GM18951 (cell line): ENCODE measurements around the gene GNMT.
A peak's percentile ranks its signal among the peaks of the same experiment; 100 is the strongest.

Experiments
- POLR2A ChIP-seq: IDR thresholded peaks from 4 replicates; pipeline ENCODE4 v1.6.1; 2011; ENCODE audit warnings: mild to moderate bottlenecking; ENCODE audit not compliant: insufficient read length, insufficient read depth; ENCODE audit errors: extremely low read depth
- in situ Hi-C: fragments of 300-500 bp; cut with MboI; formaldehyde crosslinking; loops from one replicate; pipeline ENCODE4 v1.12.0; 2022; ENCODE audit warnings: low sequenced_read_pairs, mixed read lengths, inconsistent platforms; ENCODE audit not compliant: unreplicated experiment

Gene GNMT

DNA sequence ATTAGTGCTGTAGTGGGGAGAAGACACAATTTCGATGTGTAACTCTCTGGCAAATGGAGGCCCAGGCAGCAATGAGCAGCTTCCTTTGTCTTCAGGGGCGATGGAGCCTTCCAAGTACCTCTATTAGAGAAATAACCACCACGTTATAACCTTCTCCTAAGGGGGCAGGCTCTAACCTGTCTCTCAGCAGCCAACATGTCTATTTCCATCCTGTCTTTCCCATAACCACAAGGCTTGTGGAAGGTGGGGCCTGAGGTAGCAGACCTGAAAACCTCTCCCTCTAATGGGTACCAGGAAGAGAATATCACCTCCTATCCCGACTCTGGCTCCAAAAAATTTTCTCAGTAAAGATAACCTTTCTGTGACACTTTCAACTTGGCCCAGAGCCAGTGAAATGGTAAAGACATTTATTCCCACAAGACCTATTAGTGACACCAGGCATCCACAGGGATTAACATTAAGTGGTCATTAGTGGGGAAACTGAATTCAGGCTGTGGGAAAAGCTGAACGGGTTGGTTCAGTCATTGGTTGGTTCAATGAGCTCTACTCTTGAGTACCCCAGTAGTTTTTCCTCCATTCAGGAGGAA is 14.5 kb downstream of the GNMT start:
- in situ Hi-C loops: no loop called here
- no peak for TF ChIP-seq POLR2A

DNA sequence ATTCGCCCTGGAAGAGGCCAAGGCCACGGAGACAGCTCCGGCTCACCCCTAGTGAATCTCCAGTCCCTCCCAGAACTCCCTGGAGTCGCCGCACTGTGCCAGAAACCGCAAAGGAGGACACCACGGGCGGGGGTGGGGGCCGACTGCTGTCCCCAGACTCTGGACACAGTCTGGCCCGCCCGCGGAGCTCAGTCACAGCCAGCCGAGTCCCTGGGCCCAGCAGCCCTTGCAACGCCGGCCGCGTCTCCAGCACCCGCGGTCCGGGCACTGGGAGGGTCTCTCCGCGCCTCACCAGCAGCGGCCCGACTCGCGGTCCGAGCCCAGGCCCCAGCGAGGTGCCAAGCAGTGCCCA is 17.9 kb downstream of the GNMT start:
- TF ChIP-seq POLR2A: no peak
- in situ Hi-C loops: no loop called here

DNA sequence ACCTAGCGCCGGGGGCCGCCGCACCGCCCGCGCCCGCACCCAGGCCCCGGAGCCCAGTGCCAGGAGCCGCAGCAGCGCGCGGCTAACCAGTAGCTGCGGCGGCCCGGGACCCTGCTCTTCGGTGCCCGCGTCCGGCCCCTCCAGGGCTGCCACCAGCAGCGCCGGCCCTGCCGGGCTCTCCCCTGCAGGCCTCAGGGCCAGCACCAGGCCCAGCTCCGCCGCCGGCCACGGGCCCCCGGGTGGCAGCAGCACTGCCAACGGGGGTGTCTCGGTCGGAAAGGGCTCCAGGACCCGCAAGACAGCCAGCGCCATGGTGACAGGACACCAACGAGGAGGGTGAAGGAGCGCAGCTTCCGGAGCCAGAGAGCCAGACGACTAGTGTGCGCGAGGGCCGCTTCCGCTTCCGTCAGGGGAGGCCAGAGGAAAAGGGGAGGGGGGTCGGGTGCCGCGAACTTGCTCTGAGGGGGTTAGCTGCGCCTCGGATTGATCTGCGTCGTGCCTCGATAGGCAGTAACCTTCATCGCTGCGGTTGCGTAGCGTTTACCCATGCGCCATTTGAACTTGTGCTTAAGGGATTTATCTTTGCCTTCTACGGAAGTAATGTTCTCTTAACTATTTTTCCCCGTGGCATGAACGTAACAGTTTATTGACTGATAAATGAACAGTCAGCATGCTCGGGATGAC is 18.4 kb downstream of the GNMT start, which contains the start of gene PEX6:
Gene PEX6 (minus strand): TSS at position 343 of the 684 bp plus-strand sequence. CDS start 31 bp downstream, at position 312.
- in situ Hi-C loops: no loop called here

DNA sequence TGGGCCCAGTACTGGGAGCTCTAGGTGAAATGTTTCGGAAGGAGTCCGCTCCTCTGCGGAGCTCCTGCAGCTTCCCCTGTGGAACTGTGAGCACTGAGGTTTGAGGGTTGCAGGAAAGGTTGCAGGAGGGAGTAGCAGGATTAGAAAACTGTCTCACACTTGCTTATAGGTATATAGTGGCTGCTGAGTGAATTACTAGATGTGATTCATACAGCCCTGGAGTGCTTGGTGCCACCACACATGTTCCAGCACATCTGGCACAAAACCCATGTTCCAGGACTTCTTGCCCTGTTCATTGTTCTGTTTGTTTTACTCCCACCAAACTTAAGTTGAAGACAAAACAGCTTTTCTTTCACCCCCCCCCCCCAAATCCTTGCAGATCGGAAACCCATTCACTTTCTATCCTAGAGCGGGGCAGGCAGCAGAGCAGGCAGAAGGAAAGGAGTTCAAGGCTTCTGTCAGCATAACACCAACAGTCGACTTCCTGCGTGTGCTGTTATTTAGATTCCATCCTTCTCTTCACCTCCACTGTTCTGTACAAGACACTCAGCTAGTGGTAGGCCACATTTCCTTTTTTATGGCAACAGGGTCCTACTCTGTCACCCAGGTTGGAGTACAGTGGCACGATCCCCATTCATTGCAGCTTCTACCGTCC is 19.1 kb downstream of the GNMT start:
- in situ Hi-C loops: no loop called here
- no peak for TF ChIP-seq POLR2A

More for the DNA sequence above, 18.4 kb downstream of the GNMT start, which contains the start of gene PEX6:
- TF ChIP-seq POLR2A: peak; percentile 96

DNA sequence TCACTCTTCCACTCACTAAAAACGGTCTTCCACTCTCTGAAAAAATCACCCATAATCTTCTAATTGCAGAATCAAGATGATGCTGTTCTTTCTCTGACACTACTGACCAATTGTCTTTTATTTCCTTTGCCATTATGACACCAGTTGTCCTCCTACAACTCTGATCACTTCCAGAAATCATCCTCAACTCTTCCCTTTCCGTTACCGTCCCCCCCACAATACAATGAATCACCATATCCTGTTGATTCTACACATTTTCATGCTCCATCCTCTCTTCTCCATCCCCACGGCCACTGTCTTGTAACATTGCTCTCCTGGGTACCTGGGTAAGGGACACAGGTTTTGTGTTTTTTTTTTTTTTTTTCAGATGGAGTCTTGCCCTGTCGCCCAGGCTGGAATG is 21.3 kb downstream of the GNMT start:
- in situ Hi-C loops: no loop called here
- TF ChIP-seq POLR2A: no peak

DNA sequence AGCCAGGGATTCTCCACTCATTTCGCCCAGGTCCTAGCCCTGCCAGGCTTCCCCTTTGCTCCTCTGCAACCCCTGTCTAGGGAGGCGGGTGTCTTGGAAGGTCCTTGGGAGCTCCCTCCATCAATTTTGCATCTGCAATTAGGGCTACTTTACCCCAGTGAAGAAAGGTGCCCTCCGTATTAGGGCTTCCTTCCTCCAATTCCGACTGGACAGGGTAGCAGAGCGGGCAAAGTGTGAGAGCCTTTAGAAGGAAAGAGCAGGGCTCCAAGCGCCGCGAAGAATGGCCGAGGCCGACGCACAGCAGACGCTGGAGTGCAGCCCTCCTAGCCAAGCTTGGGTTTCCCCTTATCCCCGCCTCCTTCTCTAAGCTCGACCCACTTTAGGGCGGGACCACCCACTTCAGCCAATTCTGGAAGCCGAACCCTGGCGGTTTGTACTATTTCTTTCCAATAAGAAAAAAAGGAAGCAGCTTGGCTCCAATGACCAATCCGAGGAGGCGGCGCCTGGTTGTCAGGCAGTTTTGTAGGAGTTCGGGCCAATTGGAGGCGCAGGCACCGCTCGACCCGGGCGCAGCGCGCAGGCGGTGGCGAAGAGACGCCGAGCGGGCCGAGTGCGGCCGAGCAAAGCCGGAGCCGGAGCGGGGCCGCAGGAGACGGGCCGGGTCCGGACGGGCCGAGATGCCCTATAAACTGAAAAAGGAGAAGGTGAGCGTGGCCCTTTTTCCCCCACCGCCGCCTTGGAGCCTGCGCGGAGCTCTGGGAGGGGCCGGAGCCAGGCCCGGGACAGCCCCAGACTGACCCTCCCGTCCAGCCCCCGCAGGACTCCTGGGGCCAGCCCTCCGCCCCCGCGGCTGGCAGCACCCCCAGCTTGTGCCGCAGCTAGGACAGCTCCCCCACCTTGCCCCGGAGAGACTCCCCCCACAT is 23.7 kb downstream of the GNMT start, which contains the start of gene PPP2R5D:
Gene PPP2R5D (plus strand): TSS at position 570 of the 923 bp plus-strand sequence. CDS start 108 bp downstream, at position 678.
- in situ Hi-C loops: no loop called here
- TF ChIP-seq POLR2A: peak; percentile 93

DNA sequence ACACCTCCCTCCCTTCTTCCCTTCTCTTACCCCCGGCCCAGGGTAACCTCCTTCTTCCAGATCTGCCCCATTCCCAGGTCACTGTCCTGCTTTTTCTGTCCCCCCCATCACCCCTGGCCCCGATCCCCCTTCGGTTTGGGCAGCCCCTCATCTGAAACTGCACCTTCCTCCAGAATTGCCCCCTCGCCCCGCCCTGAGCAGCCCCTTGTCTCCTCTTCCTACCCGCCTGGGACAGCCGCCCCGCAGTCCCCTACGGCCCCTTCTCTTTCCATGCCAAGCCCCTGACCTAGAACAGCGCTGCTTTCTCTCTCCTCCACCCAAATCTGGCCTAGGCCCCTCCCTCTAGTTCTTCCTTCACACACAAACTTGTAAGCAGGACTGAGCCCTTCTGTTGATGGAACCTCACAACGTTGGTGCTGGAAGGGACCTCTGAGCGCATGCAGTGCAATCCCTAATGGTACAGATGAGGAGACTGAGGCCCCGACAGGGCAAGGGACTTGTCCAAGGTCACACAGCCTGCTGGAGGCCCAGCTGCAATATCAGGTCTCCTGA is 24.4 kb downstream of the GNMT start:
- TF ChIP-seq POLR2A: no peak
- in situ Hi-C loops: no loop called here

DNA sequence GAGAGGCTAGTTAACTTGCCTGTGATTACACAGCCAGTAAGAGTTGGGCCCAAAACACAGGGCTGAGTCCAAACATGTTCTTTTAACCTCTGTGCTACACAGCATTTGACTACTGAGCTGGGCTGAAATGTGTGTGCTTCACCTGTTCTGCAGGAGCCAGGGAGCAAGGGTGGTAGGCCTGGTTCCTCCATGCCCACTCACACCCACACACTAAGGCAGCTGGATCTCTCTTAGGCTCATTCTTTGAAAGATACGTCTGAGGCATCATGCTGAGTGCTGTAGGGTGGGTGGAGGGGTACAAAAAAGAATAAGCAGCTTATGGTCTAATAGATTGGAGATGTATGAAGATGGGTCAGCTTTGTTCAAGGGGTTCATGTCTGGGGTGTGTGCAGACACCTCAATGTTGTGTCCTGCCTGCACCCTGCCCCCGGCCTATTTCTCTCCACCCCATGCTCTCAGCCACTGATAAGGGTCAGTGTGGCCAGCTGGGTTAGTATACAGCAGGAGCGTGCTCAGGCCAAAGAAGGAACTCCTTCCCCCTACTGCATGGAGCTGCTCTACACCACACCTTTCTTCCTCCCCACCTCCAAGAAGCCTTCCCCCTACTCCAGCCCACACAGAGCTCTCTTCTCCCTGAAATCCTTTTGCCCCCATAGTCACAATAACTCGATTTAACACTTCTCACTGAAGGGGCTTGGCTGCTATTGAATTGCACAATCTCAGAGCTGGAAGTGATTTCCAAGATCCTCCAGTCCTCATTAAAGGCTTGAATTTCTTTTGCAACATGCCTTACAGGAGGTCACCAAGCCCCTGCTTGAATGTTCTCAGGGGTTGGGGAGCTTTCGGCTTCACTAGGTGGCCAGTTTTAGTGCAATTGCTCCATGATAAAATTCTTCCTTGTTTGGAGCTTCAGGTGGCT is 27.2 kb downstream of the GNMT start:
- TF ChIP-seq POLR2A: no peak
- in situ Hi-C loops: no loop called here

DNA sequence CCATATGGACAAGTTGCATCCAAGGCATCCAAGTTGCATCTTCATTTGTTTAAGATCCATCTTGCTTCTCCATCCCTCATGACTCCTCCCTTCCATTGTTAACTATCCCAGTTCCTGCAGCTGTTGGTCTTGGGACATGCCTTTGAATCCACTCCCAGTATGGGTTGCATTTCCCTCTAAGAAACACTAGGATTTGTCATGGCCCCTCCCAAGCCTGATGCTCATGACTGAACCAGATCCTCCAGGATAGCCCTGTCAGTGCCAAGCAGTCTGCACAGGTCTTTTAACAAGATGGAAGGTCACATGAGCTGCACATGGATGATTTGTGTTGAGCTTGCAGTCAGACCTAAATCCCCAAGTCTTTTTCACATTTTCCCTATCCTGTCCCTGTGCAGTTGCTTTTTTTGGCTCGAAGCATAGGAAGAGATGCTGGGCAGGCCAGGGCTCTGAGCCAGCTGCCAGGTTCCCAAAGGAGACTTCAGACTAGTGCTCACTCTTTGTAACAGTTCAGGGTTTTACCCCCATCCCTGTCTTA is 28.0 kb downstream of the GNMT start:
- TF ChIP-seq POLR2A: no peak
- in situ Hi-C loops: no loop called here

DNA sequence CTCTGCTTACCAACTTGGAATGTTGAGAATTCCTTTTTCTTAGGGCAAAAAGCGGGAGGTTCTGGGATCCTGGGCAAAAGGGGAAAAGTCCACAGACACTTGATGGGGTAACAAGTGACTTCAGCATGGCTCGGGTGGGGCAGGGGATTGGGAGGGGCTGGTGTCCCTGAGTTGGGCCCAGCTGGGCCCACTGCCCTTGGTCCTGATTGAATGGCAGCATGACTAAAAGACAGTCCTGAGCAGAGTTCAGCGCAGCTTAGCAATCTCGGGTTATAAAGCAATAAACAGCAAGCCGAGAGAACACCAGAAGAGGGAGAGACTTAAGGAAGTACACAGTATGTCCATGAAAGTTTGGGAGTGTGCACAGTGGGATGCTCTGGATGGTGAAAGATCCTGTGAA is 29.4 kb downstream of the GNMT start:
- no peak for TF ChIP-seq POLR2A
- in situ Hi-C loops: no loop called here

DNA sequence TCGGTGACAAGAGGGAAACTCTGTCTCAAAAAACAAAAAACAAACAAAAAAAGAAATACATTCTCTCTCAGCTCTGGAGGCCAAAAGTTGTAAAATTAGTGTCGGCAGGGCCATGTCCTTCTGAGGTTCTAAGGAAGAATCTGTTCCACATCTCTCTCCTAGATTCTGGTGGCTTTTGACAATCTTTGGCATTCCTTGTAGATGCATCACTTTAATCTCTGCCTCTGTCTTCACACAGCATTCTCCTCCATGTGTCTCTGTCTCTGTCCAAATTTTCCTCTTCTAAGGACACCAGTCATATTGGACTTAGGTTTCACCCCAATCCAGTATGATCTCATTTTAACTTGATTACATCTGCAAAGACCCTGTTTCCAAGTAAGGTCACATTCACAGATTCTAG is 32.9 kb downstream of the GNMT start:
- TF ChIP-seq POLR2A: no peak
- in situ Hi-C loops: no loop called here
